Thyroid gland (tissue), 4 donors: Measurements from ENCODE around the gene B4GALNT4.

Source experiments
- POLR2A ChIP-seq, 2 donors: fragments of 450-650 bp; IDR thresholded peaks; one replicate each; pipeline ENCODE4 v1.6.1; 2017; ENCODE audit warnings: antibody characterized with exemption in 2 of 2, mild to moderate bottlenecking in 2 of 2, moderate library complexity in 1 of 2
- TF ChIP-seq, protein P1 (sequence below), 6 experiments: fragments of 200-600 bp in 3 of 6; fragments of 450-650 bp in 3 of 6; sonication (generic) in 3 of 6; IDR thresholded peaks; one replicate each; pipeline ENCODE4 v1.5.1; 2016 to 2019; ENCODE audit warnings: antibody characterized with exemption in 6 of 6, mild to moderate bottlenecking in 2 of 6, inconsistent platforms in 1 of 6, moderate library complexity in 1 of 6

DNA sequence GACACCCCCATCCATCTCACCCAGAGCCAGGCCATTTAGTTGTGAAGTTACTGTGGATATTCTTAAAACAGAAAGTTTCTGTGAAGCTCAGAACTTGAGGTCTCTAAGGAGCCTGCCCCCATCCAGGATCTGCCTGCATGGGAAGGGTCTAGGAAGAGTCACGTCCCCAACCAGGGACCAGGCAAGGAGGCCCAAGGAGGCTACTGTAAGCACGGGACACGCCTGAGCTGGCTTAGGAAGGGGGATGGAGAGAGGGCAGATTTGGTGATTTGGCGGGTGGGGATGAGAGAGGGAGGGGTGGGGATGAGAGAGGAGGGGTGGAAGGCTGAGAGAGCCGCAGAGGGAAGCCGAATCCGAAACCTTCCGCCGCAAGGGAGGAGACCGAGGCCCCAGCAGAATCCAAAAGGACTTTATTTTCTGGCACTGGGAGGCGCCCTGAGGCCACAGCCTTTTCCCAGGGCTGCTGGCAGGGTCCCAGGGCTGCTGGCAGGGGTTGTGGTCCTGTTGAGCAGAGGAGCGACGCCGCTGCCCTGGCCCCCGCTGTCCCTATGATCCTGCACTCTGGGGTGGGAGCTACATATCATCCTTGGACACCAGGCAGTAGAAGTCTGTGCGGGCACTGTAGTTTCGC lies 36.1 kb downstream of the B4GALNT4 start:
- TF ChIP-seq POLR2A (IDR thresholded peaks at IDR 0.05): no peak
- TF ChIP-seq, protein P1, sequence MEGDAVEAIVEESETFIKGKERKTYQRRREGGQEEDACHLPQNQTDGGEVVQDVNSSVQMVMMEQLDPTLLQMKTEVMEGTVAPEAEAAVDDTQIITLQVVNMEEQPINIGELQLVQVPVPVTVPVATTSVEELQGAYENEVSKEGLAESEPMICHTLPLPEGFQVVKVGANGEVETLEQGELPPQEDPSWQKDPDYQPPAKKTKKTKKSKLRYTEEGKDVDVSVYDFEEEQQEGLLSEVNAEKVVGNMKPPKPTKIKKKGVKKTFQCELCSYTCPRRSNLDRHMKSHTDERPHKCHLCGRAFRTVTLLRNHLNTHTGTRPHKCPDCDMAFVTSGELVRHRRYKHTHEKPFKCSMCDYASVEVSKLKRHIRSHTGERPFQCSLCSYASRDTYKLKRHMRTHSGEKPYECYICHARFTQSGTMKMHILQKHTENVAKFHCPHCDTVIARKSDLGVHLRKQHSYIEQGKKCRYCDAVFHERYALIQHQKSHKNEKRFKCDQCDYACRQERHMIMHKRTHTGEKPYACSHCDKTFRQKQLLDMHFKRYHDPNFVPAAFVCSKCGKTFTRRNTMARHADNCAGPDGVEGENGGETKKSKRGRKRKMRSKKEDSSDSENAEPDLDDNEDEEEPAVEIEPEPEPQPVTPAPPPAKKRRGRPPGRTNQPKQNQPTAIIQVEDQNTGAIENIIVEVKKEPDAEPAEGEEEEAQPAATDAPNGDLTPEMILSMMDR (IDR thresholded peaks at IDR 0.05): no peak
